Heart left ventricle (tissue), 16 donors: ENCODE results near the gene PREP. TPM values are rescaled to one million over a fixed set of nuclear protein-coding genes. Genes with fewer than 3 reads are reported as not detected.
A peak's percentile ranks its signal among the peaks of the same experiment; 100 is the strongest.

Experiments used
- ATAC-seq, 4 donors: fragments of 200-7000 bp; cut with Tn5 transposase; one replicate each; pipeline ENCODE4 v1.9.1; 2020 to 2022; ENCODE audit warnings: moderate library complexity in 4 of 4, mild to moderate bottlenecking in 3 of 4, moderate number of reproducible peaks in 1 of 4
- DNase-seq, 5 donors: peaks; one replicate each; pipeline ENCODE4 v3.0.0-alpha.2; 2020
- H3K27ac ChIP-seq, 12 donors: fragments of 200-600 bp; sonication (generic) in 4 of 12; one replicate each; pipeline versions ENCODE4 v1.5.0 to v1.8.0; 2016 to 2022; ENCODE audit warnings: mild to moderate bottlenecking in 2 of 12
- H3K27me3 ChIP-seq, 9 donors: fragments of 200-600 bp; sonication (generic) in 2 of 9; one replicate each; pipeline versions ENCODE4 v1.5.1 to v1.8.0; 2016 to 2022; ENCODE audit warnings: mild to moderate bottlenecking in 3 of 9
- H3K36me3 ChIP-seq, 9 donors: fragments of 200-600 bp; sonication (generic) in 2 of 9; one replicate each; pipeline versions ENCODE4 v1.5.0 to v1.8.0; 2018 to 2022; ENCODE audit warnings: mild to moderate bottlenecking in 2 of 9
- H3K4me1 ChIP-seq, 12 donors: fragments of 200-600 bp; sonication (generic) in 4 of 12; one replicate each; pipeline versions ENCODE4 v1.5.0 to v1.8.0; 2016 to 2022; ENCODE audit warnings: mild to moderate bottlenecking in 3 of 12
- H3K4me3 ChIP-seq, 12 donors: fragments of 200-600 bp; sonication (generic) in 4 of 12; one replicate each; pipeline versions ENCODE4 v1.5.0 to v1.8.0; 2017 to 2022; ENCODE audit warnings: mild to moderate bottlenecking in 9 of 12, moderate library complexity in 4 of 12
- H3K9me3 ChIP-seq, 12 donors: fragments of 200-600 bp; sonication (generic) in 4 of 12; one replicate each; pipeline versions ENCODE4 v1.5.0 to v1.8.0; 2016 to 2022; ENCODE audit warnings: mild to moderate bottlenecking in 1 of 12
- CTCF ChIP-seq, 12 donors: fragments of 200-600 bp; sonication (generic) in 4 of 12; IDR thresholded peaks; one replicate each; pipeline versions ENCODE4 v1.5.0 to v1.8.0; 2018 to 2022; ENCODE audit warnings: antibody characterized with exemption in 12 of 12, mild to moderate bottlenecking in 5 of 12
- POLR2A ChIP-seq, 2 donors: fragments of 450-650 bp; IDR thresholded peaks; one replicate each; pipeline ENCODE4 v1.6.1; 2017; ENCODE audit warnings: antibody characterized with exemption in 2 of 2, mild to moderate bottlenecking in 2 of 2, moderate library complexity in 2 of 2
- WGBS, 4 donors: extraction: QIAGEN DNeasy Blood & Tissue Kit in 2 of 4; methylation state at CpG; one replicate each; pipeline versions ENCODE4 v1.1.5 to v1.1.7; 2013 to 2018; 5-methylcytosine and 5-hydroxymethylcytosine counted together
- intact Hi-C, 10 donors: fragments of 100-400 bp; cut with DNase I; formaldehyde crosslinking; loops; one replicate each; pipeline versions ENCODE4 v1.11.1 to v1.14.2; 2022
- polyA plus RNA-seq, 2 donors: library from polyadenylated mRNA; stranded (reverse); fragments of 200-250 nt; gene quantifications; one replicate each; pipeline ENCODE4 v1.2.3, GENCODE V29; 2013
- total RNA-seq, 9 donors: library from RNA; depleted of rRNA in 2 of 9; stranded (reverse); fragments of >200 nt in 2 of 9; fragmentation: NEBNext Ultra II Directional in 3 of 9; extraction: Animal tissue kit (Norgen Biotek cat#: 25700) in 3 of 9; gene quantifications; one replicate each; pipeline versions ENCODE4 v1.1.0 to v1.2.4, GENCODE V29; 2016 to 2023
- donor health status: ischemic (EF 13 %, LVEDD 7.1; RV severe dilation, severe dysfunction).
- donor health status: healthy with polysubstance abuse.
- donor health status: DM: no; HTN: yes; CAD: no.
- donor health status: DM: no; HTN: no; CAD: no.
- donor health status: ischemic (EF 25% LVEDD 6.9; RV normal size, moderate dysfunction).
- donor health status: ischemic (EF 25% LVEDD 5.7; RV mildly dilated, moderate dysfunction).
- donor health status: healthy.
- donor health status: DM: yes; HTN: yes; CAD: no.
- donor health status: ischemic (EF 35%, LVEDD 5.7; RV mildly dilated, moderate dysfunction).
- donor health status: nonischemic (EF 11% LVEDD 7.7; RV severe dilation, severe dysfunction).
- donor health status: DM: yes; HTN: yes; CAD: no.
- donor health status: PGD.
- donor health status: ischemic (EF 29% LVEDD 5.4; RV normal size, mild dysfunction).
- donor health status: nonischemic (EF 23%, LVEDD 6.1; RV moderate dilation, normal function).

The PREP gene
- total and polyA plus RNA-seq, 11 donors: 13.1 to 35.9 (median 29.6) TPM

- H3K4me3 ChIP-seq: no peak overlapping the region
- 94 to 98% (median 97%) methylated on average over 3 of the region's 3 CpGs for WGBS, 4 donors
- H3K9me3 ChIP-seq: no peaks in the 10 kb centered on the region
- H3K4me1 ChIP-seq: peaks cover 0 to 25% (median 11%) of the 10 kb centered on the region in 12 donors
- intact Hi-C loops: no loop called here
- ATAC-seq: no peak
- DNase-seq: no peak
- TF ChIP-seq POLR2A (IDR thresholded peaks at IDR 0.05) (no peak), CTCF (IDR thresholded peaks at IDR 0.05) (no peak)
- H3K36me3 ChIP-seq: peaks cover 0 to 79% (median 35%) of the 10 kb centered on the region in 9 donors
- H3K27ac ChIP-seq: no peak overlapping the region
- no peaks in the 10 kb centered on the region for H3K27me3 ChIP-seq
Observed at GRCh38 chr6:105322499-105323225, 80.2 kb downstream of the PREP start.

GRCh38 chr6:105321728-105322127 is 81.2 kb downstream of the PREP start:
- H3K4me3 ChIP-seq: no peak overlapping the region
- H3K27ac ChIP-seq: no peak overlapping the region
- no peak for DNase-seq
- peaks cover 0 to 15% (median 5%) of the 10 kb centered on the region in 12 donors for H3K4me1 ChIP-seq
- TF ChIP-seq POLR2A (IDR thresholded peaks at IDR 0.05): no peak
- no peak for TF ChIP-seq CTCF (IDR thresholded peaks at IDR 0.05)
- H3K36me3 ChIP-seq: peaks cover 0 to 75% (median 39%) of the 10 kb centered on the region in 9 donors
- intact Hi-C loops: no loop called here
- 91 to 100% (median 93%) methylated on average over 2 of the region's 2 CpGs for WGBS, 4 donors
- ATAC-seq: peak in 1 of 4 donors; percentile 34
- H3K9me3 ChIP-seq: no peaks in the 10 kb centered on the region
- H3K27me3 ChIP-seq: no peaks in the 10 kb centered on the region

- DNase-seq (no peak), ATAC-seq (no peak)
- WGBS, 4 donors: 88 to 92% (median 88%) methylated on average over 6 of the region's 6 CpGs
- peaks cover 0 to 75% (median 40%) of the 10 kb centered on the region in 9 donors for H3K36me3 ChIP-seq
- H3K4me3 ChIP-seq: no peak overlapping the region
- no peaks in the 10 kb centered on the region for H3K27me3 ChIP-seq
- no peaks in the 10 kb centered on the region for H3K9me3 ChIP-seq
- TF ChIP-seq POLR2A (IDR thresholded peaks at IDR 0.05): no peak
- no peak overlapping the region for H3K27ac ChIP-seq
- intact Hi-C loops: no loop called here
- peaks cover 0 to 10% (median under 1%) of the 10 kb centered on the region in 12 donors for H3K4me1 ChIP-seq
Observed at GRCh38 chr6:105321207-105321606, 81.7 kb downstream of the PREP start.

GRCh38 chr6:105320765-105321164 is 82.1 kb downstream of the PREP start:
- Histone ChIP-seq H3K4me1 (peaks cover 0 to 9% (median 0%) of the 10 kb centered on the region in 12 donors), H3K36me3 (peaks cover 0 to 75% (median 41%) of the 10 kb centered on the region in 9 donors), H3K27ac (no peak overlapping the region), H3K9me3 (no peaks in the 10 kb centered on the region), H3K27me3 (no peaks in the 10 kb centered on the region), H3K4me3 (no peak overlapping the region)
- intact Hi-C loops: no loop called here
- TF ChIP-seq CTCF (IDR thresholded peaks at IDR 0.05) (no peak), POLR2A (IDR thresholded peaks at IDR 0.05) (no peak)
- no peak for DNase-seq
- peak in 3 of 4 donors; percentile 23 to 68 (median 61) for ATAC-seq
- 48 to 66% (median 56%) methylated on average over 3 of the region's 3 CpGs for WGBS, 4 donors
